Panc1 (cell line): ENCODE data around the gene EXOC3L4. TPM values are rescaled to one million over a fixed set of nuclear protein-coding genes. Genes with fewer than 3 reads are reported as not detected.

ENCODE experiments used
- ATAC-seq: fragments of 200-7000 bp; cut with Tn5 transposase; 2 replicates; pipeline ENCODE4 v1.9.1; 2020; ENCODE audit warnings: mild to moderate bottlenecking, moderate library complexity
- BruUV-seq: library from RNA; stranded (reverse); fragments of 400-500 nt; replicated peaks from 2 replicates; lab custom pipeline; 2021; lab: Mats Ljungman, UMichigan
- CTCF ChIA-PET: fragments of 300-600 bp; sonication (Branson Sonifier 250); formaldehyde crosslinking; loops from one replicate; lab custom pipeline; 2022; ENCODE audit warnings: antibody characterized with exemption; lab: Charles Lee
- POLR2A ChIA-PET: fragments of 300-600 bp; sonication (Branson Sonifier 250); formaldehyde crosslinking; loops from one replicate; lab custom pipeline; 2022; ENCODE audit warnings: antibody characterized with exemption; lab: Charles Lee
- DNase-seq: peaks from one replicate; pipeline ENCODE4 v3.0.0-alpha.2; 2010; ENCODE audit warnings: low read depth, low spot score
- H3K27ac ChIP-seq: 2 replicates; pipeline ENCODE4 v1.5.1; 2011; ENCODE audit warnings: mild to moderate bottlenecking, low read length, inconsistent platforms
- H3K27me3 ChIP-seq: fragments of 200-500 bp; sonication (Bioruptor generic); 2 replicates; pipeline ENCODE4 v1.6.0; 2014; ENCODE audit warnings: low read length, inconsistent platforms; ENCODE audit not compliant: control insufficient read depth, insufficient read depth
- H3K36me3 ChIP-seq: fragments of 200-500 bp; sonication (Bioruptor generic); 2 replicates; pipeline ENCODE4 v1.5.1; 2014; ENCODE audit warnings: inconsistent platforms, mild to moderate bottlenecking, low read length, moderate library complexity; ENCODE audit not compliant: control insufficient read depth, insufficient read depth
- H3K4me1 ChIP-seq: 2 replicates; pipeline ENCODE4 v1.5.1; 2011; ENCODE audit warnings: inconsistent platforms, mild to moderate bottlenecking, low read length, moderate library complexity; ENCODE audit not compliant: control insufficient read depth, insufficient read depth
- H3K4me3 ChIP-seq, 2 experiments: 2 replicates each; pipeline ENCODE4 v1.5.1; 2011 to 2012; ENCODE audit warnings: low read depth in 2 of 2, low read length in 2 of 2, mild to moderate bottlenecking in 2 of 2, inconsistent platforms in 1 of 2, moderate library complexity in 1 of 2
- H3K9me3 ChIP-seq: fragments of 200-500 bp; sonication (Bioruptor generic); 2 replicates; pipeline ENCODE4 v1.5.1; 2014; ENCODE audit warnings: low read depth, mild to moderate bottlenecking, inconsistent platforms, low read length, moderate library complexity; ENCODE audit not compliant: control insufficient read depth, insufficient read depth
- CTCF ChIP-seq: fragments of 450-650 bp; IDR thresholded peaks from 2 replicates; pipeline ENCODE4 v1.5.1; 2017; ENCODE audit warnings: mild to moderate bottlenecking
- POLR2AphosphoS5 ChIP-seq: IDR thresholded peaks from 2 replicates; pipeline ENCODE4 v1.6.1; 2012; ENCODE audit warnings: mild to moderate bottlenecking, low read depth, low read length, moderate library complexity
- REST ChIP-seq, 2 experiments: IDR thresholded peaks; 2 replicates each; pipeline ENCODE4 v1.6.1; 2011 to 2012; ENCODE audit warnings: low read depth in 2 of 2, control low read depth in 1 of 2, low read length in 1 of 2, mild to moderate bottlenecking in 1 of 2, moderate library complexity in 1 of 2; ENCODE audit not compliant: insufficient read depth in 1 of 2
- SIN3A ChIP-seq: IDR thresholded peaks from 2 replicates; pipeline ENCODE4 v1.6.1; 2012; ENCODE audit warnings: low read depth, mild to moderate bottlenecking, low read length, moderate library complexity, borderline replicate concordance; ENCODE audit not compliant: insufficient read depth
- TCF7L2 ChIP-seq: IDR thresholded peaks from 2 replicates; pipeline ENCODE4 v1.6.1; 2011; ENCODE audit warnings: mild to moderate bottlenecking, low read depth, low read length, inconsistent platforms
- in situ Hi-C: cut with HindIII; loops from 2 replicates; pipeline ENCODE4 v1.10.0; 2016; ENCODE audit warnings: low sequenced_read_pairs, low pct_unique_long_range_greater_than_20kb
- intact Hi-C: fragments of 100-400 bp; cut with micrococcal nuclease; formaldehyde crosslinking; loops from one replicate; pipeline ENCODE4 v1.10.0; 2022; ENCODE audit not compliant: unreplicated experiment
- total RNA-seq: library from RNA; stranded (reverse); gene quantifications from one replicate; pipeline ENCODE4 v1.2.1, GENCODE V29; 2021; ENCODE audit not compliant: unreplicated experiment

Gene EXOC3L4
- total RNA-seq, 1 experiment from 2014 or later: 2.6 TPM

GRCh38 chr14:103089386-103090335, 4.9 kb upstream of the EXOC3L4 start:
- in situ Hi-C loops (no loop called here), intact Hi-C loops (no loop called here)
- CTCF ChIA-PET: no interaction called here
- no peaks in the 10 kb centered on the region for H3K27me3 ChIP-seq
- no peaks in the 10 kb centered on the region for H3K36me3 ChIP-seq
- DNase-seq: no peak
- no peaks in the 10 kb centered on the region for H3K4me1 ChIP-seq
- POLR2A ChIA-PET: no interaction called here
- no peak overlapping the region for H3K4me3 ChIP-seq
- ATAC-seq: no peak
- H3K9me3 ChIP-seq: no peaks in the 10 kb centered on the region
- no peak for TF ChIP-seq REST (IDR thresholded peaks at IDR 0.05; ENCODE audit: insufficient read depth in 1 of 2, low read depth in 2 of 2, low read length in 1 of 2)
- no peak for TF ChIP-seq SIN3A
- no peak for TF ChIP-seq CTCF
- no peak for TF ChIP-seq TCF7L2
- no peak for TF ChIP-seq POLR2AphosphoS5
- H3K27ac ChIP-seq: no peak overlapping the region
- BruUV-seq: no TSS peak

GRCh38 chr14:103090481-103091020, 4.0 kb upstream of the EXOC3L4 start:
- DNase-seq (no peak), ATAC-seq (no peak)
- TF ChIP-seq CTCF (no peak), SIN3A (no peak), REST (IDR thresholded peaks at IDR 0.05; ENCODE audit: insufficient read depth in 1 of 2, low read depth in 2 of 2, low read length in 1 of 2) (no peak), TCF7L2 (no peak), POLR2AphosphoS5 (no peak)
- H3K36me3 ChIP-seq: no peaks in the 10 kb centered on the region
- no peaks in the 10 kb centered on the region for H3K9me3 ChIP-seq
- BruUV-seq: no TSS peak
- H3K4me3 ChIP-seq: no peak overlapping the region
- no peaks in the 10 kb centered on the region for H3K4me1 ChIP-seq
- ChIA-PET CTCF (no interaction called here), POLR2A (no interaction called here)
- no peaks in the 10 kb centered on the region for H3K27me3 ChIP-seq
- intact Hi-C loops: no loop called here
- no peak overlapping the region for H3K27ac ChIP-seq
- in situ Hi-C loops: no loop called here
